T-helper 1 cell (primary cell): Measurements from ENCODE around the gene SGCD.

Experiments used
- DNase-seq, 5 donors: peaks; one replicate each; pipeline ENCODE4 v3.0.0-alpha.2; 2012 to 2020

Gene SGCD

GRCh38 chr5:156405988-156406387 is 79.0 kb downstream of the SGCD start:
- DNase-seq, result no peak

- DNase-seq, result no peak
These were observed 80.3 kb downstream of the SGCD start for GRCh38 chr5:156407251-156407650.

GRCh38 chr5:156409834-156410233 is 82.9 kb downstream of the SGCD start:
- no peak for DNase-seq

DNA sequence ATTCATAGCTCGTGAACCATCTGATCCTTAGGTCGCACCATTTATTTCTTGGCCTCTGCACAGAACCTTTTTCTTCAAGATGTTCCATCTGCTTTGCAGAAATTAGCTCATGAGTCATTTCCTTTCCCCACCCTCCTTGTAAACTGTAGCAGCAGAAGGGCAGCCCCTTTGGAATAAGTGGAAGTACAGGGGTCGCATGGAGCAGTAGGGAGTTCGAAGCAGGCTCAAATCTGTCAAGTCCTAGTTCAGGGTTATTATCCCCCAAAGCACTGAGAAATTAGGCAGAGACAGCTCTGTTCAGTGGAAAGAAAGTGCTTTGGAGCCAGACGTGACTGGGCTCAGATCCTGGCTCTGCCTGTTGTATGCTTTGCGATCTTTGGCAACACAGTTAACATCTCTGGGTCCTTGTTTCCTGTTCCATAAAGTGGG is 84.2 kb downstream of the SGCD start:
- no peak for DNase-seq

DNA sequence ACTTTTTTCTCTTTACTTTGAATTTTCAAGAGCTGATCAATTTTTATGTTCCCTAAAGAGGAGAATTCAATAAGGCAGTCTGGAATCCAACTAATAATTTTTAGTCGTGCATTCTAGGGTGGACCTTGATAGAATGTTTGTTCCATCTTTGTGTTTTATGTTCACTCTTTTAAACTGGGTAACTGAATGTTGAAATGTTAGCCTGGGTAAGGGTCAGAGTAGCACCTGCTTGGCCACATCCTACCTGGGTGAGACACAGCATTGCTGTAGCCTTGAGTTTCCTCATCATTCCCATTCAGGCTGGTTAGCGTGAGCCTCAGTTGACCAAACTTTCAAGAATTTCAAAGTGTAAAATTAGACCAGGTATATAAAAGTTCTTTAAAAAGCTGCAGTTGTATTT is 85.0 kb downstream of the SGCD start:
- no peak for DNase-seq

GRCh38 chr5:156414391-156414790 is 87.4 kb downstream of the SGCD start:
- DNase-seq, result no peak

DNA sequence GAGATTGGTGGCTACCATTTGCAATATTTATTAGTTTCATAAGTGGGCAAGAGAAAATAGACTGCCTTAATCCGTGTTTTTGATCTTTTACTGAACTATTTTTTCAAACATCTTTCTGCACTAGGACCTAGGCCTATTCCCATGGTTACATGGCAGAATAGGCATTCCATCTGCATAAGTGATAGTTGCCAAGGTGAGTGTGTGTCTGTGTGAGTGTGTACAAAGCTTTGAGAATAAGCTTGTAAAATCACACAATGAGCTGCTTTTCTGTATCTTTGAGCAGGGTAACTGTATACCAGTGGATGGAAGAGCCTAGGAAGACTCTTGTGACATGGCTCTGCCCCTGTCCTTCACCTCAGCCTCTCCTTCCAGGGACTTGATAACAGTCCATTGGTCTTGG is 92.7 kb downstream of the SGCD start:
- DNase-seq, result no peak

DNA sequence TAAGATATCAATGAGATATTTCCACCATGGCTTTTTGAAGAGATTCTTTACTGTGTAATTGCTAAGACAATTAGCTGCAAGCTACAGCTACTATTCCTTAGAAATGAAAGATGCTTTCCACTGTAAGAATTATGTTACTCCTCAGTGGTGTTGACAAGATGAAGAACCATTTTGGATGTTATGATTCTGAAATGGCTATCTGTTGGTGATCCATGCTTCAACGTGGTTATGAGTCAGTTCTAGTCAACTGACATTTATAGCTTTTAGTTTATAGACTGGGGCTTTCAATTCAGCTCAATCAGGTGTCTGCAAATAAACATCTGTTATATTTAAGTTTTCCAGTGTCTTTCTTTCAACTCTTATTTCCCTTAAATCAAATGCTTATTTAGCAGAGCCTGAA is 93.7 kb downstream of the SGCD start:
- DNase-seq, result no peak

DNA sequence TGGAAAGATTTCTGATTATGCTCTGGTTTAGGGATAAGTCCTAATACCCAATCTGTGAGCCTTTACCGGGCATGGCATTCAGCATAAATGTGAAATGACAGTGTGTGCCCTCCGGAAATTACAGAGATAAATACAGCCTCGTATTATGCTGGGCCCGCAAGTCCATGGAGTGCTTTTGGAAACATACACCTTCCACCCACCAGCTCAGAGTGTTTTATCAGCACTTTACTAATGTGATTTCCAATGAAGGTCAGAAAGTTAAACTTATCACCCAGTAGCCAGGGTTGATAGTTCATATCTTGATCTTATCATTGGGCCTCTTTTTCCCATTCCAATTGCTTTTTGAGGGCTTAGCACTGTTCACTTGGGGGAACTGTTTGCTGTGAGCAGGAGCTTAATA is 94.8 kb downstream of the SGCD start:
- DNase-seq, result no peak

GRCh38 chr5:156423597-156423996 is 96.6 kb downstream of the SGCD start:
- no peak for DNase-seq

- DNase-seq, result no peak
These were observed 100.4 kb downstream of the SGCD start for GRCh38 chr5:156427315-156427714.

DNA sequence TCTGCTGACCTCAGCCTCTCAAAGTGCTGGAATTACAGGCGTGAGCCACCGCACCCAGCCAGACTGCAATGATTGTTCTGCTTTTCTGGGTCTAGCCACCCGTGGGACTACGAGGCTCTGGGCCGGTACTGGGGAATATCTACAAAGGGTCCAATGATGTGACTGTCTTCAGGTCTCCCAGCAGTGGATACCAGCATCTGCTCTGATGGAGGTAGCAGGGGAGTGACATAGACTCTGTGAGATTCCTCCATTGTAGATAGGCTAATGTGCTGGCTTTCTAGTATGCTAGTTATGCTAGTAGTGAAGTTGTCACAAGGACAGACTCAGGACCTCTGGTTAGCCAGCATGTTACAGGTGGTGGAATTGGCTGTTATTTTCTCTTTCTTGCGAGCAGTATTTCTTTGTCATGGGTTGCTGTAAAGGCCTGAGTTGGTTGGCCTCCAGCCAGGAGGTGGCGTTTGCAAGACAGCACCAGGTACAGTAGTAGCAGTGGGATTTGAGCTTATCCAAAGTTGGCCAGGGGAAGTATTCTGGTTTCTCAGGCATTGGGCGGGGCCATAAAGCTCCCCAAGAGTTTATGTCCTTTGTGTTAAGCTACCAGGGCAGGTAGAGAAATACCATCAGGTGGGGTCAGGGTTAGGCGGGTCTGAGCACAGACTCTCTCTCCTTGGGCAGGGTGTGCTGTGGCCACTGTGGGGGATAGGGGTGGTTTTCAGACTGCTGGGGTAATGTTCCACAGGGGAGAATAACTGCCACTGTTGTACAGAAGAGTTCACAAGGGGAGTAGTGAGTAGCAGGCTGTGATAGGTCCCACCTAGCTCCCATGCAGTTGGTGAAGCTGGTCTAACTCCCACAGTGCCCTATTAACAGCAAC is 105.2 kb downstream of the SGCD start:
- no peak for DNase-seq

DNA sequence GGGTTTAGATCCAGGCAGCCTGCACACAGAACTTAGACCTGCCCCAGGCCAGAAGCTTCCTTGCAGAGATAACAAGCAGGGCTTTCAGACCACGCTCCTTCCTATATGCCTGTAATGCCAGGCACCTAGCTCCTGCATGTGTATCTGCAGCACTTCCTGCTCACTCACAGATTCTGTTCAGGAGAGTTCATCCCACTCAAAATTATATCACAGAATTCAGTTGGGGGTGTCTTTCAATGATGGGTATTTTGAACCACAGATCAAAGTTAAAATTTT is 105.8 kb downstream of the SGCD start:
- DNase-seq, result no peak

- DNase-seq, result no peak
These were observed 107.5 kb downstream of the SGCD start for GRCh38 chr5:156434471-156434870.

DNA sequence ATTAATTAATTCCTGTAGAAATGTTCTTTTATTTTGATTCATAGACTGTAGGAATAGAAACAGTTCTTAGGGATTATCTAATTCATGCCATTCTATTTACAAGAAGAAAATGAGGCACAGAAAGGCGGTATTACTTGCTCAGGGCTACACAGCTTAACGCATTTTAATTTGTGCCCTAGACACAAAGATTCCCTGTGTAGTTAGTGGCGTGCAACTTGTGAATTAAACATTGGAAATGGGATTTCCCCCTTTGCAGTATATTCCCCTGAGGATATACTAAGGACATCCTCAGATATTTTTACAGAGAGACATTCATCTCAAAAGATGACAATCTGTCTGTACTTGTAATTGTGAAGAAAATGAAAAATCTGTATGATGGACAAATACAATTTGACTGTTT is 108.1 kb downstream of the SGCD start:
- DNase-seq, result no peak

DNA sequence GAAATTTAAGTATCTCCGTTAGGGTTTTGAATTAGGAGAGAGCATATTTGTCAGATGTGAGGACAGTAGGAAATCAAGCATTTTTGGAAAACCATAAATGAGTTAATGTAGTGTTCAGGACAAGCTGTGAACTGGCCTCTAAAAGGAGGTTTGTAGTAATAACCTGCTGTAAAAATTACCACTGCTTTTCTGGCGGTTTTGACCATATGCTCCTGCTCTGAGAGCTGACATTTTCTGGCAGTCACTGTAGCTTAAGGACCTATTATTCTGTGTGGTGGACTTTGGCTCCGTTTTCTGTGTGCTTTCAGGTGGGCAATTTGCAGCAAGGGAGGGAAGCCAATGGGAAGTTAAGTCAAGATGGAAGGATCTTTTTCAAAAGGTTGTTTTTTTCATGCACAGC is 111.1 kb downstream of the SGCD start:
- DNase-seq, result no peak

GRCh38 chr5:156444753-156445291 is 117.9 kb downstream of the SGCD start:
- DNase-seq, result no peak

- DNase-seq, result no peak
These were observed 119.6 kb downstream of the SGCD start for GRCh38 chr5:156446526-156446925.

GRCh38 chr5:156450778-156451177 is 123.8 kb downstream of the SGCD start:
- DNase-seq, result no peak

GRCh38 chr5:156451505-156451904 is 124.5 kb downstream of the SGCD start:
- DNase-seq, result no peak

DNA sequence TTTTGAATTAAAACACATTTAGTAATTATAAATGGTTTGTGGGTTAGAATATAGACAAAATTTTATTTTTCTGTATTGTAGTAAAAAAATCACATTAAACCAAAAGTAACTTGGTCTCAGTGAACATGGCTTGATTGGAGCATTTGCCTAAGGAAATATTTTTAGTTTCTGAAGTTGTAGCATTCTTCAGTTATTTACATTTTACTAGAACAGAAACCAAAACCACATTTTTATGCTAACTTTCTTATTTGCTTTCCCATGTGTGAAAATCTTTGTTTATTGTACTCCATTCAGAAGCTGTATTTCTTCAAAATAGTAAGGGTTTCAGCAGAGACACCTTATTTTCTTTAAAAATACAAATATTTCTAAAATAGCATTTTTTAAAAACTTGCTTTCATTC is 129.9 kb downstream of the SGCD start:
- DNase-seq, result no peak

- DNase-seq, result no peak
These were observed 132.9 kb downstream of the SGCD start for GRCh38 chr5:156459812-156460385.

DNA sequence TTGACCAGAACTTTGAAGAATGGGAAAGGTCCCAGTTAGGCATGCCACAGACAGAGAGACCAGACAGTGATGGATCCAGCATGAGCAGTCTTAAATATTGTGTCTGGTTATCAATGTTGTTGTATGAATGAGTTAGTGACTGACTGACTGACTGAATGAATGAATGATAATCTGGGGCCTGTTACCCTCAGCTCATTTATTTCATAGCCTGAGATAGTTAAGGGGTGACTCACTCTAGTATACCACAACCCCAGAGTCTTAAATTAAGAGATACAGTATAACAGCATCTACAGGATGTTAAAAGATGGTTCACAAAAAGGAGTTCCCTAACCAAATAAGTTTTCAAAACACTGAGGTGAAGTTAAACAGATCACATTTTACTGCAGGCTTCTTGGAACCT is 133.5 kb downstream of the SGCD start:
- no peak for DNase-seq

- DNase-seq, result no peak
These were observed 139.9 kb downstream of the SGCD start for GRCh38 chr5:156466871-156467270.

GRCh38 chr5:156469636-156470035 is 142.7 kb downstream of the SGCD start:
- no peak for DNase-seq
